ENCODE results near the gene SYDE2. TPM values are rescaled to one million over a fixed set of nuclear protein-coding genes. Genes with fewer than 3 reads are reported as not detected.

SYDE2 gene
- polyA plus RNA-seq, 1 donor: 3.7 TPM

- DNase-seq (ENCODE audit: low read depth): peak; percentile 19
Observed at GRCh38 chr1:85128316-85128715, 72.5 kb downstream of the SYDE2 start.

DNA sequence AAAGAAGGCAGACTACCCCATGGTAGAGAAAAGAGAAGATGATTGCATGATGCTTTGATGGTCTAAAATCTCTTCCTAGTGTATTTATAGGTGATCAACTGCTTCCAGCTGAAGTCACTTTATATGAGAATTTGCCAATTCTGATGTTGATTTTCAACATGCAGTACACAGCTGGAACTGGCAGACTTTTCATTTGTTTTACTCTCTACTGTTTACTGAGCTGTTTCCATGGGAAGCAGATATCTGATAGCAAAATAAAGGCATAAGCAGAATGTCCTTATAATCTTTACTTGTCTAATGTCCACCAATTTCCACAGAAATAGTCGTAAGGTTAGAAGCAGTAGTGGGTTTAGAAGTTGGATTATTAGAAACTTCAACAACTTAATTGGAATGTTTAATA, 74.9 kb downstream of the SYDE2 start:
- DNase-seq (ENCODE audit: low read depth): peak; percentile 64

DNA sequence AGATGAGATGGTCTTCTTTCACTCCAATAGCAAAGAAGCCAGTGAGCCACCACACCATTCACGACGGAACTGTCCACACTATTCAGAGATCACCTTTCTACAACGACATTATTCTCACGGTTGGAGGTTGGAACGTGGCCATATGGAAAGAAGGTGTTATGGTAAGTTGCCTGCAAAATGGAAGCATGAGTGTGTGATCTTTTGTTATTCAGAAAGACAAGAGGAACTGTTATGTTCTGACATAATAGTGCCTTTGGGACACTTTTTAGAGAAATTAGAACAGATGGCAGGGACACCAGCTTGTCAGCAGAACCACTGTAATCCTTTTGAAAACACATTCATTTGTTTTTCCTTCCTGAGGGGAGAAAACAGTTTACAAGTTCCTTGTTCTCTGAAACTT, 76.7 kb downstream of the SYDE2 start:
- DNase-seq (ENCODE audit: low read depth): no peak

GRCh38 chr1:85122169-85122568, 78.6 kb downstream of the SYDE2 start:
- no peak for DNase-seq (ENCODE audit: low read depth)

DNA sequence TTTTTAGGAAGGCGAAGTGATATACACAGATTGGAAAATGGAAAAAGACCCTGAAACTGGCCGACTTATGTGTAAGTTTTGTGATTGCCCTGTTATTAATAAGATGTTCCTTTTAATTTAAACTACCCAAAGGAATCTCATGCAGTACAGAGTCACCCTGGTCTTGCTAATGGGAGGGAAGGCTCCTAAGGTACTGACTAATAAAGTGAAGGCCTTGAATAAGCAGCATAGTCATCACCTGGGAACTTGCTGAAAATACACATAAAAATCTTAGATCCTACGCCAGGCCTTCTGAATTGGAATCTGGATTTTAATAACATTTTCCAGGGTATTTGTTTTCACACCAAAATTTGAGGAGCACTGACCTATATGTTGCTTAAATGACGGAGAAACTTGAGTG, 79.1 kb downstream of the SYDE2 start:
- DNase-seq (ENCODE audit: low read depth): no peak

DNA sequence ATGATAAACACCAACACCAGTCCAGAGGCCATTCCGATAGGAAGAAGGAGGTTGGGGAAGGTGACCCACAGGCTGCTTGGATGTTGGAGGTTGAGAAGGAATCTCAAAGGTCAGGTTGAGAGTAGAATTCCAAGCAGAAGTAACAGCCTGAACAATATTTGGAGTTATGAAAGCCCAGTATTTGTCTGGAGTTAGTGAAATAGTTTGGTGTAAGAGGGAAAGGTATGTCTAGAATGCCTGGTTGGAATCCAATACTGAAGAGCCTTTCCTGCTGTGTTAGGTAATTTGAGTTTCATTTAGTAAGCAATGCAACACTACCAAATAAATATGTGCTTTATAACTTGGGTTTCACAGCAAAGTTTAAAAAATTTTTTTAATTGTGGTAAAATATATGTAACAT, 82.1 kb downstream of the SYDE2 start:
- no peak for DNase-seq (ENCODE audit: low read depth)

DNA sequence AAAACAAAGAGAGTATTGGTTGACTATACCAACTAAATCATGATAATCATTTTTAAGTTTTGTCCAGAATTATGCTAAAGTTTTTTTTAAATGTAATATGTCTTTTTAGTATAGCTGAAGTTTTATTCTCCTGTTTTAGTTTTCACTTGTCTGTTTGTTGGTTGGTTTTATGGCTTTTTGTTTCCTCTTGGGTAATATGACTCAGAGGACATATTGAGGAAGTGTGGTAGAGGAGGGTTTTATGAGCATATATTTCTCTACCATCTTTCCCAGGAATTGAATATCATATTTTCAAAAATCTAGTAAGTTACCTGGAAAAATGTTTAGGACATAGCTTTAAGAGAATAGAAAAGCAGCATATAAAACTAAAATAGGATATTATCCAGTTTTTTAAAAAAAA, 84.0 kb downstream of the SYDE2 start:
- no peak for DNase-seq (ENCODE audit: low read depth)

GRCh38 chr1:85115933-85116332, 84.9 kb downstream of the SYDE2 start:
- DNase-seq (ENCODE audit: low read depth): no peak

- no peak for DNase-seq (ENCODE audit: low read depth)
Observed at GRCh38 chr1:85111695-85112094, 89.1 kb downstream of the SYDE2 start.

GRCh38 chr1:85109475-85109874, 91.3 kb downstream of the SYDE2 start:
- no peak for DNase-seq (ENCODE audit: low read depth)

Other genes with a start within 250 kb of the SYDE2 start
- 0.16 TPM for gene MCOLN2, start 203.9 kb downstream of the SYDE2 start, polyA plus RNA-seq (ENCODE audit: insufficient read length)
- 3.4 TPM for gene MCOLN3, start 152.5 kb downstream of the SYDE2 start, polyA plus RNA-seq (ENCODE audit: insufficient read length)
- 23.1 TPM for gene C1orf52, start 58.6 kb upstream of the SYDE2 start, polyA plus RNA-seq (ENCODE audit: insufficient read length)
- 10.6 TPM for gene BCL10, start 75.6 kb upstream of the SYDE2 start, polyA plus RNA-seq (ENCODE audit: insufficient read length)

All from forelimb muscle (tissue), 1 donor.